NCI-H146 treated with DMSO at 0.1 percent for 48 hours (cell line): ENCODE results near the gene CLDN7.

Source experiments
- DNase-seq: peaks from one replicate; lab custom pipeline; 2025; ENCODE audit not compliant: unreplicated experiment; lab: John Stamatoyannopoulos, UW

CLDN7 gene

GRCh38 chr17:7262192-7262934, at the start of gene CLDN7:
Gene CLDN7 (minus strand): TSS chr17:7262478. CDS start chr17:7262043, 435 bp downstream.
- peak; percentile 63 for DNase-seq

- DNase-seq = no peak
Measured at GRCh38 chr17:7311110-7311705, 48.9 kb upstream of the CLDN7 start.

- no peak for DNase-seq
Measured at GRCh38 chr17:7309628-7310027, 47.4 kb upstream of the CLDN7 start.

- peak; percentile 24 for DNase-seq
Measured at GRCh38 chr17:7308625-7309433, 46.6 kb upstream of the CLDN7 start.

GRCh38 chr17:7307686-7308624, 45.7 kb upstream of the CLDN7 start:
- DNase-seq = no peak

- peak; percentile 99 for DNase-seq
Measured at GRCh38 chr17:7306911-7307685, 44.8 kb upstream of the CLDN7 start, which contains the start of gene EIF5A. Gene EIF5A (plus strand): TSS chr17:7307628. CDS start chr17:7309636, 2,008 bp downstream.

GRCh38 chr17:7304179-7304578, 41.9 kb upstream of the CLDN7 start:
- DNase-seq = no peak

- DNase-seq = peak; percentile 62
Measured at GRCh38 chr17:7296189-7296861, 34.0 kb upstream of the CLDN7 start.

- DNase-seq = no peak
Measured at GRCh38 chr17:7295230-7296180, 33.2 kb upstream of the CLDN7 start.

- DNase-seq = peak; percentile 59
Measured at GRCh38 chr17:7294614-7295153, 32.4 kb upstream of the CLDN7 start, which contains the start of gene YBX2. Gene YBX2 (minus strand): TSS chr17:7294639. CDS start chr17:7294500, 139 bp downstream.

GRCh38 chr17:7293816-7294613, 31.7 kb upstream of the CLDN7 start:
- DNase-seq = no peak

GRCh38 chr17:7293159-7293558, 30.9 kb upstream of the CLDN7 start:
- no peak for DNase-seq

GRCh38 chr17:7292729-7293128, 30.5 kb upstream of the CLDN7 start:
- no peak for DNase-seq

GRCh38 chr17:7292194-7292593, 29.9 kb upstream of the CLDN7 start:
- no peak for DNase-seq

- DNase-seq = no peak
Measured at GRCh38 chr17:7290685-7291084, 28.4 kb upstream of the CLDN7 start.

GRCh38 chr17:7290166-7290565, 27.9 kb upstream of the CLDN7 start:
- no peak for DNase-seq
